Urinary bladder (tissue), 4 donors: ENCODE measurements around the gene FRMD3. TPM values are rescaled to one million over a fixed set of nuclear protein-coding genes. Genes with fewer than 3 reads are reported as not detected.
A peak's percentile ranks its signal among the peaks of the same experiment; 100 is the strongest.

ENCODE experiments used
- DNase-seq: peaks from one replicate; pipeline ENCODE4 v3.0.0-alpha.2; 2015; ENCODE audit errors: extremely low spot score
- H3K27ac ChIP-seq: one replicate; pipeline ENCODE4 v1.5.1; 2013; ENCODE audit warnings: low read depth, mild to moderate bottlenecking, moderate library complexity
- H3K36me3 ChIP-seq: one replicate; pipeline ENCODE4 v1.6.1; 2013; ENCODE audit warnings: mild to moderate bottlenecking, moderate library complexity; ENCODE audit not compliant: insufficient read depth
- H3K4me1 ChIP-seq: one replicate; pipeline ENCODE4 v1.6.1; 2013; ENCODE audit warnings: mild to moderate bottlenecking, moderate library complexity; ENCODE audit not compliant: insufficient read depth
- H3K4me3 ChIP-seq: one replicate; pipeline ENCODE4 v1.5.1; 2013; ENCODE audit warnings: low read depth, low read length
- WGBS: extraction: QIAGEN DNeasy Blood & Tissue Kit; methylation state at CpG from one replicate; pipeline ENCODE4 v1.1.7; 2013; 5-methylcytosine and 5-hydroxymethylcytosine counted together
- polyA plus RNA-seq: library from polyadenylated mRNA; stranded (reverse); fragments of 200-250 nt; gene quantifications from one replicate; pipeline ENCODE4 v1.2.3, GENCODE V29; 2013
- total RNA-seq: library from RNA; depleted of rRNA; stranded (reverse); fragments of >200 nt; gene quantifications from one replicate; pipeline ENCODE4 v1.2.3, GENCODE V29; 2014
- donor health status: healthy with polysubstance abuse.
- donor health status: healthy.

Gene FRMD3
- total and polyA plus RNA-seq, 2 donors = 4.8 to 10.8 TPM

DNA sequence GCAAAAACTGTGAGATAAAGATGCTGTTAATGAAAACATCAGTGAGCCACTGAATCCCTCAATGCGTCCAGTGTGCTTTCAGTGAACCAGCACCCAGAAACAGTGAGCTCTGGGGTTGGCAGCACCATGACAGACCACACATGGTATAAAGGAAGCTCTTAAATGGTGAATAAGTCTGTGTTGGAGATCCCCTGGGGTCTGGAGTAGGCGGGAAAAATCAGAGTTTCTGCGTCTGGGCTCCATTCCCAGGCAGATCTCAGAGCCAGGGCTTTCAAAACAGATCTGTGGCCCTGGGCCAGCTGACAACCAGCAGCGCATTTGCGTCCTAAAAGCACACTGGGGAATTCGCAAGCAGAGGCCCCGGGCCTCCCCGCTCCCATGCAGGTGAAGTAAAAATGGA lies 233.5 kb downstream of the FRMD3 start:
- DNase-seq = peak; percentile 74
- Histone ChIP-seq H3K4me1 (peaks cover 2% of the 10 kb centered on the region), H3K4me3 (no peak overlapping the region), H3K27ac (no peak overlapping the region), H3K36me3 (no peaks in the 10 kb centered on the region)
- WGBS = 13% methylated on average over 8 of the region's 8 CpGs

GRCh38 chr9:83299571-83299970 lies 238.6 kb downstream of the FRMD3 start:
- DNase-seq = no peak
- WGBS = 57% methylated on average over 6 of the region's 6 CpGs
- H3K27ac ChIP-seq = no peak overlapping the region

GRCh38 chr9:83299094-83299493 lies 239.1 kb downstream of the FRMD3 start:
- Histone ChIP-seq H3K36me3 (no peaks in the 10 kb centered on the region), H3K27ac (no peak overlapping the region), H3K4me3 (no peak overlapping the region), H3K4me1 (no peaks in the 10 kb centered on the region)
- no peak for DNase-seq
- WGBS = 92% methylated on average over 2 of the region's 2 CpGs

More at GRCh38 chr9:83299571-83299970, 238.6 kb downstream of the FRMD3 start:
- Histone ChIP-seq H3K36me3 (no peaks in the 10 kb centered on the region), H3K4me3 (no peak overlapping the region), H3K4me1 (peaks cover 2% of the 10 kb centered on the region)

- H3K4me3 ChIP-seq = no peak overlapping the region
- no peaks in the 10 kb centered on the region for H3K36me3 ChIP-seq
- no peaks in the 10 kb centered on the region for H3K4me1 ChIP-seq
- DNase-seq = no peak
- WGBS = 73% methylated on average over 2 of the region's 2 CpGs
- H3K27ac ChIP-seq = no peak overlapping the region
Observed at GRCh38 chr9:83296123-83296522, 242.1 kb downstream of the FRMD3 start.

DNA sequence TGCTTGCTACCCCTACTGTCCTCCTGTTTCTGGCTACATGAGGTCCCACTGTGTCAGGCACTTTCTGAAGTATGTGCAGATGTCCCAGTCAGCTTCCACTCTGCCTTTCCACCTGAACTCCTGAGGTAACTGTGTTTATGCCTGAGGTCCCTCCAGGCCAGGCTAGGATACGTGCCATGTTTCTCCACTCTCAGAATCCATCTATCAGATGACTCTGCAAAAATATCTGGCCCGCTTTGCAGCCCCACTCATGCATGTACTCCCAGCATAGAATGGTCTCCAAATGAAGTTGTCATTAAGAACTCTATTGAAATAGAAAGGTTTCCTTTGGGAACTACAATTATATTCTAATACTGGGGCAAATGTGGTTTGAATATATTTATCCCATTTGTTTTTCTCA lies 243.4 kb downstream of the FRMD3 start:
- Histone ChIP-seq H3K36me3 (no peaks in the 10 kb centered on the region), H3K4me1 (no peaks in the 10 kb centered on the region), H3K27ac (no peak overlapping the region), H3K4me3 (no peak overlapping the region)
- WGBS = 95% methylated on average over 2 of the region's 2 CpGs
- DNase-seq = no peak

- Histone ChIP-seq H3K27ac (no peak overlapping the region), H3K4me3 (no peak overlapping the region), H3K4me1 (no peaks in the 10 kb centered on the region), H3K36me3 (no peaks in the 10 kb centered on the region)
- DNase-seq = no peak
- WGBS = 98% methylated on average over 1 of the region's 1 CpG
Observed at GRCh38 chr9:83291196-83291595, 247.0 kb downstream of the FRMD3 start.

DNA sequence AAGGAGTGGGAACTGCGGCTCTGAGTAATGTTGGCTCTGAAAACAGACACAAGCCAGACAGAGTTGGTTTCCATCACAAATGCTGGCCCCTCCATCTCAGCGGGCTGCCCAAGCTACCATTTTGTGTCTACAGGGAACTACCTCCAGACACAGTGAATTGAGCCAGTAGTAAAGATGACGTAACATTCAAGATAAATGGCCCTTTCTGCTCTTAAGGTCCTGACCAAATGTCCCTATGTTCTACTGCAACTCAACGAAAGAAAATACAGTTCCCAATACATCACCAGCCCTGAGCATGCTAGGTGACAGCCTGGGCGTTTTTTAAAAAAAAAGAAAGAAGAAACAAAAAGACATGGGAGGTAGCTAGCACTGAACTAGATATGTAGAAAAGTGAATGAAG lies 247.5 kb downstream of the FRMD3 start:
- Histone ChIP-seq H3K27ac (no peak overlapping the region), H3K36me3 (no peaks in the 10 kb centered on the region), H3K4me1 (no peaks in the 10 kb centered on the region), H3K4me3 (no peak overlapping the region)
- no peak for DNase-seq
- 69% methylated on average over 5 of the region's 5 CpGs for WGBS

DNA sequence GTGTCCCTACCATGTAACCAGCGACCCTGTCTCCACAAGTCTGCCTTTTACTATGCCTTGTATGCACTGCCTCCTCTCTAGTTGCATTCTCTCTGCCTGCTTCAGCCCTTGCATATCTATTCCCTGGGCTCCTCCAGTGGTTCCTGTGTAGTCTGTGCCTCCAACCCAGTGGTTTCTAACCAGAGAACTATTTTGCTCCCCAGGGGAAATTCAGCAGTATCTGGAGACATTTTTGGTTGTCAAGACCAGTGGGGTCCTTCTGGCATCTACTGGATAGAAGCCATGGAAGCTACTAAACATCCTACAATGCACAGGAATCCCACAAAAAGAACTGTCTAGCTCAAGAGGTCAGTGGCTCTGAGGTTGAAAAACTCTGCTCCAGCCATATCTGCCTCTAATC lies 251.2 kb downstream of the FRMD3 start:
- no peaks in the 10 kb centered on the region for H3K4me1 ChIP-seq
- no peaks in the 10 kb centered on the region for H3K36me3 ChIP-seq
- 91% methylated on average over 1 of the region's 1 CpG for WGBS
- H3K27ac ChIP-seq = no peak overlapping the region
- no peak for DNase-seq
- no peak overlapping the region for H3K4me3 ChIP-seq

- 51% methylated on average over 3 of the region's 3 CpGs for WGBS
- no peak overlapping the region for H3K4me3 ChIP-seq
- no peak overlapping the region for H3K27ac ChIP-seq
- no peak for DNase-seq
- no peaks in the 10 kb centered on the region for H3K36me3 ChIP-seq
- H3K4me1 ChIP-seq = no peaks in the 10 kb centered on the region
Observed at GRCh38 chr9:83285445-83286225, 252.6 kb downstream of the FRMD3 start.

DNA sequence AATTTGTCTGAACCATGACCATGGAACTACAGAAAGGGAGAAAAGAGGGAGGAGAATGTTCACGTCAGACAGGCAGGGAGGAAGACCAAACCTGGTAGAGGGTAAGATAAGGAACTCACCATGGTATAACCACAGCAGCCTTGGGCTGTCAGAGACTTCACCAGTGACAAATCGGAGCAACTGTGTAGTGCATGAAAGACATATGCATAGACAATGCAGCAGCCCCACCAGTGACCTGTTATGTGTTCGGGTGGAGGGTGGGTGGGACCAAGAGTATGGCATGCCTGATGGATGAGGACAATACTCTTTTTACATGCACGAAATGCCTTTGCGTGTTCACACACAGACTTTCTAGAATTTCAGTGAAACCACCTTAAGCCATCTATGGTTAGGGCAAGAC lies 253.5 kb downstream of the FRMD3 start:
- DNase-seq = no peak
- Histone ChIP-seq H3K4me3 (no peak overlapping the region), H3K36me3 (no peaks in the 10 kb centered on the region), H3K27ac (no peak overlapping the region), H3K4me1 (no peaks in the 10 kb centered on the region)
- WGBS = 91% methylated on average over 5 of the region's 5 CpGs

DNA sequence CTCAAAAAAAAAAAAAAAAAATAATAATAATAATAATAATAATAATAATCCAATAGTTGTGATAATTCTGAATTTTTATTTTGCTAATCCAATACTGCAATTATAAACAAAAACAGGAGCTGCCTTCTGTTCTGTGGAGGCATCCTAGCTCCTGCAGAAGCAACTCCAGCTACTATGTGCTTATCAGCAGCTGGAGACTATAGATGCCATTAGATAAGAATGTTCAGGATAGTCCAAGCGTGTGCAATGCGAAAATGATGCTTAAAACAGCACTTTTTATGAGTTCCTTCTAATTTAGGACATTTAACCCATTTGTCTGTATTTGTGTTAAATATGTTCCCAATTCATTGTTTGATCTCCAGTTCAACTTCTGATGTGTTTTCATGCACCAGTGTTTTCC lies 254.7 kb downstream of the FRMD3 start:
- no peaks in the 10 kb centered on the region for H3K36me3 ChIP-seq
- no peaks in the 10 kb centered on the region for H3K4me1 ChIP-seq
- H3K27ac ChIP-seq = no peak overlapping the region
- no peak overlapping the region for H3K4me3 ChIP-seq
- WGBS = 79% methylated on average over 2 of the region's 2 CpGs
- DNase-seq = no peak

GRCh38 chr9:83281306-83282255 lies 256.6 kb downstream of the FRMD3 start:
- no peak for DNase-seq
- H3K4me3 ChIP-seq = no peak overlapping the region
- H3K36me3 ChIP-seq = no peaks in the 10 kb centered on the region
- no peaks in the 10 kb centered on the region for H3K4me1 ChIP-seq
- no peak overlapping the region for H3K27ac ChIP-seq
- 44% methylated on average over 7 of the region's 7 CpGs for WGBS

GRCh38 chr9:83280790-83281189 lies 257.4 kb downstream of the FRMD3 start:
- H3K4me3 ChIP-seq = no peak overlapping the region

DNA sequence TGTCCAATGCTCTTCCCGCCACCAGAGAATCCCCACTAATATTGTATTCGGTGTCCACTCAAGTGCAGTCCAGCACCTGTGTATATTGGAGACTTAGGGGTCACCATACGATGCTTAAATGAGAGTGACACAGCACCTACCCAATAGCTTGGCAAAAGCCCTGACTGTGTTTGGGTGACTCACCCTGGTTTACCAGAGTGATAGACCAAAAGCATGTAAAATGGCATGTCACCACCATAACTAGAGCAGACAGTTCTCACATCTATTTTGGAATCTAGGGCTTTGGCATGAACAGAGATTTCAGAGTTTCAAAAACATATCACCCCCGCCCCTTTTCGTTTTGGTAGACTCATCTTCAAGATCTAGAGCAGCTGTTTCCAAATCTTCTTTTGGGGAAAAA lies 257.9 kb downstream of the FRMD3 start:
- Histone ChIP-seq H3K4me3 (no peak overlapping the region), H3K27ac (no peak overlapping the region), H3K36me3 (no peaks in the 10 kb centered on the region), H3K4me1 (no peaks in the 10 kb centered on the region)
- DNase-seq = no peak
- 84% methylated on average over 5 of the region's 5 CpGs for WGBS

More at GRCh38 chr9:83280790-83281189, 257.4 kb downstream of the FRMD3 start:
- Histone ChIP-seq H3K4me1 (no peaks in the 10 kb centered on the region), H3K36me3 (no peaks in the 10 kb centered on the region), H3K27ac (no peak overlapping the region)
- no peak for DNase-seq
- 73% methylated on average over 2 of the region's 2 CpGs for WGBS
